HG03432 (cell line): ENCODE measurements around the gene DUSP22.

Experiments used
- ATAC-seq: cut with Tn5 transposase; IDR thresholded peaks from one replicate; pipeline ENCODE4 v1.9.1; 2021; ENCODE audit warnings: mild to moderate bottlenecking, moderate library complexity; ENCODE audit not compliant: unreplicated experiment

DUSP22 gene

GRCh38 chr6:296151-297122 is 4.2 kb downstream of the DUSP22 start:
- ATAC-seq: peak; percentile 13

- ATAC-seq: no peak
Measured at GRCh38 chr6:297571-298232, 5.4 kb downstream of the DUSP22 start.

- ATAC-seq: peak; percentile 36
Measured at GRCh38 chr6:298233-299103, 6.2 kb downstream of the DUSP22 start.

- no peak for ATAC-seq
Measured at GRCh38 chr6:299104-299980, 7.1 kb downstream of the DUSP22 start.

- ATAC-seq: no peak
Measured at GRCh38 chr6:300026-300425, 7.7 kb downstream of the DUSP22 start.

- ATAC-seq: no peak
Measured at GRCh38 chr6:300494-301198, 8.4 kb downstream of the DUSP22 start.

- ATAC-seq: no peak
Measured at GRCh38 chr6:301526-301925, 9.2 kb downstream of the DUSP22 start.

- no peak for ATAC-seq
Measured at GRCh38 chr6:301929-302705, 9.8 kb downstream of the DUSP22 start.

- no peak for ATAC-seq
Measured at GRCh38 chr6:302760-303159, 10.5 kb downstream of the DUSP22 start.

GRCh38 chr6:303263-303662 is 11.0 kb downstream of the DUSP22 start:
- no peak for ATAC-seq

GRCh38 chr6:303948-304558 is 11.8 kb downstream of the DUSP22 start:
- no peak for ATAC-seq

GRCh38 chr6:304833-305370 is 12.6 kb downstream of the DUSP22 start:
- ATAC-seq: no peak

- ATAC-seq: peak; percentile 88
Measured at GRCh38 chr6:305371-306206, 13.3 kb downstream of the DUSP22 start.

GRCh38 chr6:306641-307061 is 14.4 kb downstream of the DUSP22 start:
- no peak for ATAC-seq

- ATAC-seq: no peak
Measured at GRCh38 chr6:307065-307814, 15.0 kb downstream of the DUSP22 start.

- no peak for ATAC-seq
Measured at GRCh38 chr6:307874-308273, 15.6 kb downstream of the DUSP22 start.
